ENCODE data around the gene PLXNA2. TPM values are rescaled to one million over a fixed set of nuclear protein-coding genes. Genes with fewer than 3 reads are reported as not detected.

PLXNA2 gene
- total RNA-seq, 1 donor from 2014 or later = 14.4 TPM

DNA sequence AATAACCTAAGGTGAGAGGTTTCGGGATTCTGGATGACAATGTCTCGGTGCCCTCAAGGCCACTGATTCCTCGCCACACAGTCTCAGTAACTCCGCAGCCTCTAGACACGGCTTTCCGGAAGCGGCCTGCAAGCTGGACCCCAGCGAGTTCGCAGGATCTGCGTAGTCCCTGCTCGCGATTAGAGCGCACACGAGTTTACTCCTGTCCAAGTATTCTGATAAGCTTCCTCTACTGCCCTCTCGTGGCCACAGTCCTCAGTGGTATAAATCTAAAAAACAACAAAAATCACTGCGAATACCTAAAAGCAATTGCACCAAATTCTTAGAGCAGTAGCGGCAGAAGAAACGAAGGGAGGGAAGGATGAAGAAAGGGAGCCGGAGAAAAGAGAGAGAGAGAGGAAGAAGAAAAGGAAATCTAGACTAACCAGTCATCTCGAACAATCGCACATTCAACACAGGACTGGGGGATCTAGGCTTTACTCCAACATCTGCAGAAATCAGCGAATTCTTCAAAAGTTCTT lies 1.1 kb upstream of the PLXNA2 start:
- ATAC-seq (ENCODE audit: poor library complexity) = peak; percentile 81
- intact Hi-C loops (cut with DNase I) = no loop called here

GRCh38 chr1:208243527-208243966 lies 637 bp downstream of the PLXNA2 start:
- DNase-seq (no peak), ATAC-seq (ENCODE audit: poor library complexity) (peak; percentile 56)
- intact Hi-C loops (cut with DNase I) = loop anchor here (5.0 kb wide), 1 partner anchor 111 kb away; no protein-coding TSS in a partner anchor

More for the DNA sequence above, 1.1 kb upstream of the PLXNA2 start:
- DNase-seq = peak; percentile 91

- peak; percentile 61 for ATAC-seq (ENCODE audit: poor library complexity)
- intact Hi-C loops (cut with DNase I) = loop anchor here (5.0 kb wide), 1 partner anchor 111 kb away; no protein-coding TSS in a partner anchor
- DNase-seq = no peak
Measured at GRCh38 chr1:208242941-208243526, 1.1 kb downstream of the PLXNA2 start.

GRCh38 chr1:208242146-208242545 lies 2.0 kb downstream of the PLXNA2 start:
- no peak for DNase-seq
- intact Hi-C loops (cut with DNase I) = loop anchor here (5.0 kb wide), 1 partner anchor 110 kb away; no protein-coding TSS in a partner anchor
- no peak for ATAC-seq (ENCODE audit: poor library complexity)

GRCh38 chr1:208241512-208241911 lies 2.7 kb downstream of the PLXNA2 start:
- ATAC-seq (ENCODE audit: poor library complexity) = no peak
- intact Hi-C loops (cut with DNase I) = loop anchor here (5.0 kb wide), 1 partner anchor 109 kb away; no protein-coding TSS in a partner anchor
- no peak for DNase-seq

GRCh38 chr1:208240662-208241355 lies 3.4 kb downstream of the PLXNA2 start:
- DNase-seq = no peak

DNA sequence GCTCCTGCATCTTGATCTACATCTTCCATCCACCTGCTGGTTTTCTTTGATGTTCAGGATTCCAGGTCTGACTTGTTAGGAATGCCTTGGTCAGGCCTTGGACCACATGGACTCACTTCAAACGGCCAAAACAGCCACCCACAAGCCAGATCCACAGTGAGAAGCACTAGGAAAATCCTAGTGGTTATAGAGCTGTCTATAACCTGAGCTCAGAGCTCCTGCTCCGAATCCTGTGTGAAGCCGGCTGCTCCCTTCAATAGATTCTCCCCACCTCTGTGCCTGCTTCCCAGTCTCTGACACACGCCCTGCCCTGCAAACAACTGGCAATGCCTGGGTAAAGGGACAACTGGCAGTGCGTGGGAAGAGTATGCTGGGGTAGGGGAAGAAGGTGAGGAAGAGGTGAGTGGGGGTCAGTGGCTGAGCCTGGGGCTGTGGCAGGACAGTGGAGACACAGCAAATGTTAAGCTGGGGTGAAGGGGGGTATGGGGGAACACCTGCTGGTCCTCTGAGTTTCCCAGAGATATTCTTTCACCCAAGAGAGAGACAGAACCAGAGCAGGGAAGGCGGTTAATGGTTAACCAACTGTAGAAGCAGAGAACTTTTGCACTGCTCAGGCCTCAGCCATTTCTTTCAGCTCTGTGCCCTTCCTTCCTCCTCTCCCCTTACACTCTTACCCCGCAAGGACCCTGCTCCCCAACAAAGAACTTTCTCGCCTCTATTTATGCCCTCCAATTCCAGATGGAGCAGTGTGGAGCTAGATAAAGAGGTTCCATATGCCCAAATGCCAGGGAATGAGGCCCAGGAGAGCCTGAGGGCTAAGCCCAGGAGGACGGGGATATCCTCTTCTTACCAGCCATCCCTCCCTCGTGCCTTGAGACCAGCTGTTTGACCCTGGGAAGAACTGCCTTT lies 4.5 kb downstream of the PLXNA2 start:
- no peak for DNase-seq
- ATAC-seq (ENCODE audit: poor library complexity) = no peak
- intact Hi-C loops (cut with DNase I) = loop anchor here (5.0 kb wide), 2 partner anchors 42 to 107 kb away; no protein-coding TSS in a partner anchor

More at GRCh38 chr1:208240662-208241355, 3.4 kb downstream of the PLXNA2 start:
- no peak for ATAC-seq (ENCODE audit: poor library complexity)
- intact Hi-C loops (cut with DNase I) = loop anchor here (5.0 kb wide), 1 partner anchor 109 kb away; no protein-coding TSS in a partner anchor

- DNase-seq (no peak), ATAC-seq (ENCODE audit: poor library complexity) (no peak)
- intact Hi-C loops (cut with DNase I) = loop anchor here (5.0 kb wide), 1 partner anchor 42 kb away; no protein-coding TSS in a partner anchor
Measured at GRCh38 chr1:208238710-208239472, 5.3 kb downstream of the PLXNA2 start.

DNA sequence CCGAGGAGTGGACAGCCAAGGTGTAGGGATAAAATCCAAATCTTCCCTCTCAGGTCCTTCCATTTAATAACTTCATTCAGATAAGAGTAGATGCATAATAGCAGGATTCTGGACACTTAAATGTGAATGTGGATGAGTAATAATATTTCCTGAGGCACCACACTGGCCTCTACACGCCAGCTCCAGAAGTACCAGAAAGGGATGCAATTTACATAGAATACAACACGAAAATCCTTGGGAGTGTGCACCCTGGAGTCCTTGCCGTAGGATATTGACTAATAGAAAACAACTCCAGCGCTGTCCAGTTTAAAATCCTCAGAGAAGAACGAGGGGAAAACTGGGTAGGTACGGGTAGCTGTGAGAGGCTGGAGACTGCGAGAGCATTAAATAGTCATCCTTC lies 6.9 kb downstream of the PLXNA2 start:
- ATAC-seq (ENCODE audit: poor library complexity) (no peak), DNase-seq (no peak)
- intact Hi-C loops (cut with DNase I) = loop anchor here (5.0 kb wide), 1 partner anchor 40 kb away; no protein-coding TSS in a partner anchor

GRCh38 chr1:208235982-208236761 lies 8.0 kb downstream of the PLXNA2 start:
- intact Hi-C loops (cut with DNase I) = loop anchor here (5.0 kb wide), 1 partner anchor 39 kb away; no protein-coding TSS in a partner anchor
- peak; percentile 65 for ATAC-seq (ENCODE audit: poor library complexity)

DNA sequence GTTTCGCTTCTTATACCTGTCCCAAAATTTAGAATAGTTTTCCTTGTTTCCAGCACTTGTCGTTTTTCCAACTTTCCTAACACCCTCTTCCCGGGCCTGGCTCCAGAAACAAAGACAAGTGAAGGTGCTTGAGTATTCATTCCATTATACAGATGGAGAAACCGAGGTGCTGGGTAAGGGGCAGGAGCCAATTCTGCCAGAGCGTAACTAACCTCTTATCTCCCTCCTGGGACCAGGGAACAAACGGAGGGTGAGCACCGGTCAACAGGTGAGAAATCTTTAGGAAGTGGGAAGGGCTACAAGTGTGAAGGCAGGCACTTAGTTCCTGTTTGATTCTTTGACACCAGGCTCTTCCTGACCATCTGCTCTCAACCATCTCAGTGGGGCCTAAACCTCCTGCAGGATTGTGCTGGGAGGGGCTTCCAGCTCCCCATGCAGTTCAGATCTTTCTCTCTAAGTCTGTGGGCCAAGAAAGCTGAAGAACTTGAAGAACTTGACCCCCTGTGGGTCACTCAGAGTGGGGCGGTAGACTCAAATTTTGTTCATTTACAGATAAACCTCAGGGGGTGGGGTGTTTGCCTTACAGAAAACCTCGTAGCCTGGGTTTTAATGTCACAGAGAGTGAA lies 8.7 kb downstream of the PLXNA2 start:
- no peak for DNase-seq
- intact Hi-C loops (cut with DNase I) = loop anchor here (5.0 kb wide), 1 partner anchor 38 kb away; no protein-coding TSS in a partner anchor

More at GRCh38 chr1:208235982-208236761, 8.0 kb downstream of the PLXNA2 start:
- peak; percentile 75 for DNase-seq

GRCh38 chr1:208234721-208235120 lies 9.5 kb downstream of the PLXNA2 start:
- no peak for DNase-seq
- intact Hi-C loops (cut with DNase I) = loop anchor here (5.0 kb wide), 1 partner anchor 37 kb away; no protein-coding TSS in a partner anchor
- ATAC-seq (ENCODE audit: poor library complexity) = no peak

More for the DNA sequence above, 8.7 kb downstream of the PLXNA2 start:
- ATAC-seq (ENCODE audit: poor library complexity) = no peak

DNA sequence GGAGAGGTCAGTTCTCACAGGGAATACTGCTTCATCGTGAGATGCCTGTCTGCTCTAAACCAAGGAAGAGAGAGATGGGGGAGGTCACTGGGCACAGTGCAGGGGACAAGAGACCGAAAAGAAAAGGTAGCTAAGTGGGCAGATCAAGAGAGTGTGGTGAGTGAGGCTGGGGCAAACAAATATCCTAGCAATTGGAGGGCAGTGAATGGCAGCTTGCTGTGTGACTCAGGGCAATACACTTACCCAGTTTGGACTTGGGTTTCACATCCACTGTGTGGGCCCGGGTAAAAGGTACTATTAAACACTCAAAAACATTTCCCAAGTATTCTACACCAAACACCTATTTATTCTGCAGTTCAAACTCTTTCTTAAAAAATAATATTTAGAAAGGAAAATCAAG lies 10.2 kb downstream of the PLXNA2 start:
- ATAC-seq (ENCODE audit: poor library complexity) = no peak
- no peak for DNase-seq
- intact Hi-C loops (cut with DNase I) = no loop called here

DNA sequence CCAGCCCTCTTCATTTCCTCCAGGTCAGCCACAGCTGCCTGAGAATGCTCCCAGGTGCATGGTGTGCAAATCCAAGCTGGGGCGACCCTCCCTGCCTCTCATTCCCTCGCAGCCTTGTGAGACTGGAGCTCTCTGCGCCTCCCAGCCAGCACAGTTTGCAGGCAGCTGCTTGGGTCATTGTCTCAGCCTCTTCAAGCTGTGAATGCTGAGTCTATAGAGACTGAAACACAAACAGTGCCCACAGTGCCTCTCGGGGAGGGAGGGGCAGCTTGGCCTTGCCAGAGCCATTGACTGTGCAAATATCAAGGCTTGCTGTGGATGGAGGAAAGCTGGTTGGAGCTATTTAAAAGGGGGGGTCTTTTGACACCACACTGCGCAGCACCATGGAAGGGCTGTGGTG lies 10.6 kb downstream of the PLXNA2 start:
- ATAC-seq (ENCODE audit: poor library complexity) (peak; percentile 24), DNase-seq (no peak)
- intact Hi-C loops (cut with DNase I) = no loop called here

GRCh38 chr1:208232662-208233038 lies 11.5 kb downstream of the PLXNA2 start:
- intact Hi-C loops (cut with DNase I) = no loop called here
- DNase-seq (no peak), ATAC-seq (ENCODE audit: poor library complexity) (no peak)

DNA sequence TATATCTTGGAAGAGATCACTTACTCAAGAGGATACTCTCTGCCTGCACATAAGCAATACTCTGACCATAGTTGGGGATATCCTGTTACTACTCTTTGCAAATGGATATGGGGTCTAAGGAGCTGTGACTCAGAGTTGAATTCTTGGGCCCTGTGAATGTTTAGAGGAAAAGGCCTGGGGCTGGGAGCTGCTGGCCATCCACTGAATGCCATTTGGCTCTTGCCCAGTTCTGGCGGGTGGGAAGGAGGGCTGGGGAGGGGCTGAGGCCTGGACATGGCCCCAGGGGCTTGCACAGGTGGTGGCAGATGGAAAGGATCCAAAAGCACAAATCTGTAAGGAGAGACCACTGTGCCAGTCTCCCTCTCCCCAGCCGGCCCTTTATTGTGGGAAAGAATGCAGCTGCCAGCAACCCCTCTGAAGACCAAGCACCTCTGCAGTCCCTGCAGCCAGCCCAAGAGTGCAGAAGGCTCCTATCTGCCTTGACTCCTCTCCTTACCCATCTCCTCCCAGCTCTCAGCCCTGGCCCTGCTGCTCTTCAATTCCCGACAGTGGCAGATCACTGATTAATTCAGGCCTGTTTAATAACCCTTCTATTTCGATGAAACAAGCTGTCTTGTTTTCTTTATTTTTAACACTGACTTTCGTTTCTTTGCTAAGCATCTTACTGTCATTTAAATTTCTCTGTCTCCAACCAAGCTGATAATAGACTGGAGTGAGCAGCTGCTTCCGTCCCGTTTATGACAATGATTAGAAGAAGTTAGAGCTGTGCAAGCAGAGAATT lies 12.1 kb downstream of the PLXNA2 start:
- intact Hi-C loops (cut with DNase I) = no loop called here
- DNase-seq (no peak), ATAC-seq (ENCODE audit: poor library complexity) (no peak)

All from Right ventricle myocardium superior (tissue), 1 donor.